ENCODE data around the gene BTNL2.

Gene BTNL2

DNA sequence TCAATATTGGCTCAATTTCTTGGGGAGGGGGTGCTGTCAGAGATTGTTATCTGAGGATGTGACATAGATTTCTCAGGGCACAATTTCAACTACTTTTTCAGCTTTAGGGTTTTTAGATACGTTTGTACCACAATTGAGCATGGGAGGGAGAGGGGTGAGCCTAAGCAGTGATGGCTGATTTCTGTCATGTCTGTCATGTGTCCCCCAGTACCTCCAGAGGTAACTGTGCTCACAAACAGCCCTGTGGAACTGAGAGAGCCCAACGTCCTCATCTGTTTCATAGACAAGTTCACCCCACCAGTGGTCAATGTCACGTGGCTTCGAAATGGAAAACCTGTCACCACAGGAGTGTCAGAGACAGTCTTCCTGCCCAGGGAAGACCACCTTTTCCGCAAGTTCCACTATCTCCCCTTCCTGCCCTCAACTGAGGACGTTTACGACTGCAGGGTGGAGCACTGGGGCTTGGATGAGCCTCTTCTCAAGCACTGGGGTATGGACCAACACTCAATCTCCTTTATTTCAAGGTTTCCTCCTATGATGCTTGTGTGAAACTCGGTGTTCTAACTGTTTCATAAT lies 36.1 kb upstream of the BTNL2 start:
- H3K4me3 ChIP-seq (ENCODE audit: low read depth, low read length) = no peak overlapping the region

DNA sequence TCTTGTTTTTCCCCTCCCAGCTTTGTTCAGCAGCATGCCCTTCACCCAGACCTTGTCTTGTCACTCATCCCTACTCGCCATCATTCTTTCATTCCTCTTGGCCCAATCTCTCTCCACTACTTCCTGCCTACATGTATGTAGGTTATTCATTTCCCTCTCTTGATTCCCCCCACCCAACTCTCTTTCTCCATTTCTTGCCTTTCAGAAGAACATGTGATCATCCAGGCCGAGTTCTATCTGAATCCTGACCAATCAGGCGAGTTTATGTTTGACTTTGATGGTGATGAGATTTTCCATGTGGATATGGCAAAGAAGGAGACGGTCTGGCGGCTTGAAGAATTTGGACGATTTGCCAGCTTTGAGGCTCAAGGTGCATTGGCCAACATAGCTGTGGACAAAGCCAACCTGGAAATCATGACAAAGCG lies 35.3 kb upstream of the BTNL2 start:
- Histone ChIP-seq H3K27ac (no peak overlapping the region), H3K4me3 (ENCODE audit: low read depth, low read length) (no peak overlapping the region), H3K9me3 (ENCODE audit: severe bottlenecking) (no peaks in the 10 kb centered on the region), H3K36me3 (no peaks in the 10 kb centered on the region), H3K27me3 (ENCODE audit: insufficient read depth, low read depth, severe bottlenecking) (peaks cover 90% of the 10 kb centered on the region)
- TF ChIP-seq, protein P1, sequence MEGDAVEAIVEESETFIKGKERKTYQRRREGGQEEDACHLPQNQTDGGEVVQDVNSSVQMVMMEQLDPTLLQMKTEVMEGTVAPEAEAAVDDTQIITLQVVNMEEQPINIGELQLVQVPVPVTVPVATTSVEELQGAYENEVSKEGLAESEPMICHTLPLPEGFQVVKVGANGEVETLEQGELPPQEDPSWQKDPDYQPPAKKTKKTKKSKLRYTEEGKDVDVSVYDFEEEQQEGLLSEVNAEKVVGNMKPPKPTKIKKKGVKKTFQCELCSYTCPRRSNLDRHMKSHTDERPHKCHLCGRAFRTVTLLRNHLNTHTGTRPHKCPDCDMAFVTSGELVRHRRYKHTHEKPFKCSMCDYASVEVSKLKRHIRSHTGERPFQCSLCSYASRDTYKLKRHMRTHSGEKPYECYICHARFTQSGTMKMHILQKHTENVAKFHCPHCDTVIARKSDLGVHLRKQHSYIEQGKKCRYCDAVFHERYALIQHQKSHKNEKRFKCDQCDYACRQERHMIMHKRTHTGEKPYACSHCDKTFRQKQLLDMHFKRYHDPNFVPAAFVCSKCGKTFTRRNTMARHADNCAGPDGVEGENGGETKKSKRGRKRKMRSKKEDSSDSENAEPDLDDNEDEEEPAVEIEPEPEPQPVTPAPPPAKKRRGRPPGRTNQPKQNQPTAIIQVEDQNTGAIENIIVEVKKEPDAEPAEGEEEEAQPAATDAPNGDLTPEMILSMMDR (IDR thresholded peaks at IDR 0.05; ENCODE audit: low read depth, low read length) = no peak
- DNase-seq = no peak

More for the DNA sequence above, 36.1 kb upstream of the BTNL2 start:
- no peaks in the 10 kb centered on the region for H3K9me3 ChIP-seq (ENCODE audit: severe bottlenecking)
- TF ChIP-seq, protein P1 (IDR thresholded peaks at IDR 0.05; ENCODE audit: low read depth, low read length) = no peak
- H3K36me3 ChIP-seq = no peaks in the 10 kb centered on the region
- DNase-seq = no peak
- H3K27me3 ChIP-seq (ENCODE audit: insufficient read depth, low read depth, severe bottlenecking) = peaks cover 89% of the 10 kb centered on the region
- H3K27ac ChIP-seq = no peak overlapping the region

DNA sequence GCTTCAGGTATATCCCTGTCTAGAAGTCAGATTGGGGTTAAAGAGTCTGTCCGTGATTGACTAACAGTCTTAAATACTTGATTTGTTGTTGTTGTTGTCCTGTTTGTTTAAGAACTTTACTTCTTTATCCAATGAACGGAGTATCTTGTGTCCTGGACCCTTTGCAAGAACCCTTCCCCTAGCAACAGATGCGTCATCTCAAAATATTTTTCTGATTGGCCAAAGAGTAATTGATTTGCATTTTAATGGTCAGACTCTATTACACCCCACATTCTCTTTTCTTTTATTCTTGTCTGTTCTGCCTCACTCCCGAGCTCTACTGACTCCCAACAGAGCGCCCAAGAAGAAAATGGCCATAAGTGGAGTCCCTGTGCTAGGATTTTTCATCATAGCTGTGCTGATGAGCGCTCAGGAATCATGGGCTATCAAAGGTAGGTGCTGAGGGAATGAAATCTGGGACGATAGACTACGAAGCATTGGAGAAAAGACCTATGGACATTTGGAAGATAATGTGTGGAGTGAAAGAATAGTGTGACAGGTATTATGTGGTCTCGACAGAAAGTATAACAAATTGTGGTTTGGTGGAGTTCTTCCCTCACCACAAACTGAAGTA lies 32.7 kb upstream of the BTNL2 start, which contains the start of gene HLA-DRA:
Gene HLA-DRA (plus strand): TSS at position 286 of the 613 bp plus-strand sequence. CDS start 64 bp downstream, at position 350.
- TF ChIP-seq, protein P1 (IDR thresholded peaks at IDR 0.05; ENCODE audit: low read depth, low read length) = no peak
- no peaks in the 10 kb centered on the region for H3K9me3 ChIP-seq (ENCODE audit: severe bottlenecking)
- H3K27me3 ChIP-seq (ENCODE audit: insufficient read depth, low read depth, severe bottlenecking) = peaks cover 93% of the 10 kb centered on the region
- no peak within 1 kb of the TSS for H3K4me3 ChIP-seq (ENCODE audit: low read depth, low read length)
- H3K36me3 ChIP-seq = no peaks in the 10 kb centered on the region
- DNase-seq = peak; percentile 18
- no peak within 1 kb of the TSS for H3K27ac ChIP-seq

DNA sequence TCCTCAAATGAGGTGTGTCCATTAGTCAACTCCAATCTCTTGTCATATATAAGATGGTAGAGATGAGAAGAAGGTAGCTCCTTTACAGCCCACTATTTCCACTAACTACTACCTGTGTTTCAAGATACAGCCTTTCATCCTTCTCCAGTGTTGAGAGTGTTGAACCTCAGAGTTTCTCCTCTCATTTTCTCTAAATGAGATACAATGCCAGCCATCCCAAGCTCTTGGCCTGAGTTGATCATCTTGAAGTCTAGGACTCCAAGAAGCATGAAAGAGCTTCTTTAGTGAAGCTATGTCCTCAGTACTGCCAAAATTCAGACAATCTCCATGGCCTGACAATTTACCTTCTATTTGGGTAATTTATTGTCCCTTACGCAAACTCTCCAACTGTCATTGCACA lies 32.2 kb upstream of the BTNL2 start:
- H3K9me3 ChIP-seq (ENCODE audit: severe bottlenecking) = no peaks in the 10 kb centered on the region
- no peak overlapping the region for H3K4me3 ChIP-seq (ENCODE audit: low read depth, low read length)
- TF ChIP-seq, protein P1 (IDR thresholded peaks at IDR 0.05; ENCODE audit: low read depth, low read length) = no peak
- no peaks in the 10 kb centered on the region for H3K36me3 ChIP-seq
- H3K27ac ChIP-seq = no peak overlapping the region
- peaks cover 91% of the 10 kb centered on the region for H3K27me3 ChIP-seq (ENCODE audit: insufficient read depth, low read depth, severe bottlenecking)
- no peak for DNase-seq

DNA sequence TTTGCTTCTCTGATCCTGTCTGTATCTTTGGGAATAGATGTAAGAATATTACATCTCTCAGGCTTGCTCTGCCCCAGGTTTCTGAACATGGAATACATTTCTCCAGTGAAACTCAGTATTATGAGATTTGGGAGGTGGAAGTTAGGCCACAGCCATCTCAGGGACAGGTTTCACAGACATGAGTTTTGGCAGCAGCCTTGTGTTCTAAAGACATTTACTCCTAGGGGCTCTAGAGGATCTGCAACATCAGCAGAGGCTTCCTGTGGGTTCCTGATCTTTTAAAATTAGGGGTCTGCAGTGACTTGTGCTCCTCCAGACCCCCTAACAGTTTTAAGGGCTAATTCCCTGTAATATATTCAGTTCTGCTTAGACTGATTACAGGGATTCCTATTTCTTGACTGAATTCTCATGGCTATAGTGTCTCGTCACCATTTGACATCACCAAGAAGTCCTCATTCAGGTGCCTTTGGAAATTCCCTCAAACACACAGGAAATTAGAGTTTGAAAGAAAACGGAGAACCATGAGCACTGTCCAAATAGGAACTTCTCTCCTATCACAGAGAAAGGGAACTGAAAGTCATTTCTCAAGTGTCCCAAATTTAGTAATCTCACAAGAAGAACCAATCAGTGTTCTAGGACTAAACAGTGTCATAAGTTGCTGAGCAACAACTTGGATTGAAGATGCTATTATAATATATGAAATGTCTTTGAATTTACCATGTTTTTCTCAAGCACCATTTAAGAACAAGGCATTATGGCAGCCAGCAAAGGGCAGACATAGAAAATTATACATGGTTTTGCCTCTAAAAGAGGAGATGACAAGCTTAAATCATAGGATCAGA lies 30.2 kb upstream of the BTNL2 start:
- Histone ChIP-seq H3K36me3 (no peaks in the 10 kb centered on the region), H3K27ac (no peak overlapping the region), H3K4me3 (ENCODE audit: low read depth, low read length) (no peak overlapping the region), H3K9me3 (ENCODE audit: severe bottlenecking) (no peaks in the 10 kb centered on the region), H3K27me3 (ENCODE audit: insufficient read depth, low read depth, severe bottlenecking) (peaks cover 86% of the 10 kb centered on the region)
- DNase-seq = no peak
- TF ChIP-seq, protein P1 (IDR thresholded peaks at IDR 0.05; ENCODE audit: low read depth, low read length) = no peak

Data from WERI-Rb-1 (cell line).